ENCODE data around the gene CUL4A. TPM values are rescaled to one million over a fixed set of nuclear protein-coding genes. Genes with fewer than 3 reads are reported as not detected.

CUL4A gene
- total and polyA plus RNA-seq, 9 of the 15 experiments (the other 6 are each of a cell fraction or from before 2014, with no cell fraction given) = 21.1 to 92.0 (median 63.2) TPM

DNA sequence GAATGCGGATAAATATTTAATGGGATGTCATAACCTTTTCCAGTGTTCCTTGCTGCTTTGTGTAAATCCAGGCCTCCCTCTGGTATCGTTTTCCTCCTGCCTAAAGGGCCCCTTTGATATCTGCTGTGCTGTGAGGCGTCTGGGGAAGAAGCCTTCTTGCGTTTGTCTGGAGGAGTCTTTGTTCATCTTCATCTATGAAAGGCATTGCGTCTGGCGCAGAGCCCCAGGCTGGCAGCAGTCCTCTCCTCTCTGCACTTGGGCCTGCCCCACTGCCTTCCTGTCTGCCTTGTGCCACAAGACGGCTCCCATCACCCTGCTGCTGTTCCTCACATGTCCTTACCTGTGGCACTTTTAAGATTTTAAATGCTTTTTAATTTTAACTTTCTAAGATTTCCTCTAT lies 41.2 kb upstream of the CUL4A start:
- TF ChIP-seq TRIM24 (IDR thresholded peaks at IDR 0.05) (no peak), TEAD4 (IDR thresholded peaks at IDR 0.05; ENCODE audit: low read length) (no peak), TEAD4 (CRISPR knock-in tag; IDR thresholded peaks at IDR 0.05; ENCODE audit: borderline replicate concordance) (no peak), ZFX (CRISPR knock-in tag; IDR thresholded peaks at IDR 0.05) (no peak), PTRF (tag; IDR thresholded peaks at IDR 0.05) (no peak), ZEB2 (IDR thresholded peaks at IDR 0.05) (no peak), NR2F6 (CRISPR knock-in tag; IDR thresholded peaks at IDR 0.05) (no peak), ZNF146 (CRISPR knock-in tag; IDR thresholded peaks at IDR 0.05; ENCODE audit: unreplicated experiment) (no peak), COPS2 (conservative IDR thresholded peaks at IDR 0.05) (no peak), LARP7 (IDR thresholded peaks at IDR 0.05) (no peak), ARID2 (IDR thresholded peaks at IDR 0.05) (no peak)
- TF ChIP-seq, protein P1, sequence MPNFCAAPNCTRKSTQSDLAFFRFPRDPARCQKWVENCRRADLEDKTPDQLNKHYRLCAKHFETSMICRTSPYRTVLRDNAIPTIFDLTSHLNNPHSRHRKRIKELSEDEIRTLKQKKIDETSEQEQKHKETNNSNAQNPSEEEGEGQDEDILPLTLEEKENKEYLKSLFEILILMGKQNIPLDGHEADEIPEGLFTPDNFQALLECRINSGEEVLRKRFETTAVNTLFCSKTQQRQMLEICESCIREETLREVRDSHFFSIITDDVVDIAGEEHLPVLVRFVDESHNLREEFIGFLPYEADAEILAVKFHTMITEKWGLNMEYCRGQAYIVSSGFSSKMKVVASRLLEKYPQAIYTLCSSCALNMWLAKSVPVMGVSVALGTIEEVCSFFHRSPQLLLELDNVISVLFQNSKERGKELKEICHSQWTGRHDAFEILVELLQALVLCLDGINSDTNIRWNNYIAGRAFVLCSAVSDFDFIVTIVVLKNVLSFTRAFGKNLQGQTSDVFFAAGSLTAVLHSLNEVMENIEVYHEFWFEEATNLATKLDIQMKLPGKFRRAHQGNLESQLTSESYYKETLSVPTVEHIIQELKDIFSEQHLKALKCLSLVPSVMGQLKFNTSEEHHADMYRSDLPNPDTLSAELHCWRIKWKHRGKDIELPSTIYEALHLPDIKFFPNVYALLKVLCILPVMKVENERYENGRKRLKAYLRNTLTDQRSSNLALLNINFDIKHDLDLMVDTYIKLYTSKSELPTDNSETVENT (CRISPR knock-in tag; IDR thresholded peaks at IDR 0.05) = no peak
- TF ChIP-seq, protein P2, sequence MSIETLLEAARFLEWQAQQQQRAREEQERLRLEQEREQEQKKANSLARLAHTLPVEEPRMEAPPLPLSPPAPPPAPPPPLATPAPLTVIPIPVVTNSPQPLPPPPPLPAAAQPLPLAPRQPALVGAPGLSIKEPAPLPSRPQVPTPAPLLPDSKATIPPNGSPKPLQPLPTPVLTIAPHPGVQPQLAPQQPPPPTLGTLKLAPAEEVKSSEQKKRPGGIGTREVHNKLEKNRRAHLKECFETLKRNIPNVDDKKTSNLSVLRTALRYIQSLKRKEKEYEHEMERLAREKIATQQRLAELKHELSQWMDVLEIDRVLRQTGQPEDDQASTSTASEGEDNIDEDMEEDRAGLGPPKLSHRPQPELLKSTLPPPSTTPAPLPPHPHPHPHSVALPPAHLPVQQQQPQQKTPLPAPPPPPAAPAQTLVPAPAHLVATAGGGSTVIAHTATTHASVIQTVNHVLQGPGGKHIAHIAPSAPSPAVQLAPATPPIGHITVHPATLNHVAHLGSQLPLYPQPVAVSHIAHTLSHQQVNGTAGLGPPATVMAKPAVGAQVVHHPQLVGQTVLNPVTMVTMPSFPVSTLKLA (conservative IDR thresholded peaks at IDR 0.05) = no peak
- TF ChIP-seq, protein P3, sequence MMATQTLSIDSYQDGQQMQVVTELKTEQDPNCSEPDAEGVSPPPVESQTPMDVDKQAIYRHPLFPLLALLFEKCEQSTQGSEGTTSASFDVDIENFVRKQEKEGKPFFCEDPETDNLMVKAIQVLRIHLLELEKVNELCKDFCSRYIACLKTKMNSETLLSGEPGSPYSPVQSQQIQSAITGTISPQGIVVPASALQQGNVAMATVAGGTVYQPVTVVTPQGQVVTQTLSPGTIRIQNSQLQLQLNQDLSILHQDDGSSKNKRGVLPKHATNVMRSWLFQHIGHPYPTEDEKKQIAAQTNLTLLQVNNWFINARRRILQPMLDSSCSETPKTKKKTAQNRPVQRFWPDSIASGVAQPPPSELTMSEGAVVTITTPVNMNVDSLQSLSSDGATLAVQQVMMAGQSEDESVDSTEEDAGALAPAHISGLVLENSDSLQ (IDR thresholded peaks at IDR 0.05) = no peak
- TF ChIP-seq, protein P4, sequence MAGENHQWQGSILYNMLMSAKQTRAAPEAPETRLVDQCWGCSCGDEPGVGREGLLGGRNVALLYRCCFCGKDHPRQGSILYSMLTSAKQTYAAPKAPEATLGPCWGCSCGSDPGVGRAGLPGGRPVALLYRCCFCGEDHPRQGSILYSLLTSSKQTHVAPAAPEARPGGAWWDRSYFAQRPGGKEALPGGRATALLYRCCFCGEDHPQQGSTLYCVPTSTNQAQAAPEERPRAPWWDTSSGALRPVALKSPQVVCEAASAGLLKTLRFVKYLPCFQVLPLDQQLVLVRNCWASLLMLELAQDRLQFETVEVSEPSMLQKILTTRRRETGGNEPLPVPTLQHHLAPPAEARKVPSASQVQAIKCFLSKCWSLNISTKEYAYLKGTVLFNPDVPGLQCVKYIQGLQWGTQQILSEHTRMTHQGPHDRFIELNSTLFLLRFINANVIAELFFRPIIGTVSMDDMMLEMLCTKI (IDR thresholded peaks at IDR 0.05; ENCODE audit: partially characterized antibody) = no peak
- H3K4me2 ChIP-seq (ENCODE audit: insufficient read depth, low read length) = no peak overlapping the region
- POLR2A ChIA-PET = no interaction called here
- H3K4me3 ChIP-seq = no peak overlapping the region
- WGBS (ENCODE audit: insufficient coverage, low coverage, missing lambda C conversion rate) = 98% methylated on average over 7 of the region's 7 CpGs
- H3K9me1 ChIP-seq (ENCODE audit: control insufficient read depth, insufficient read depth, low read length) = no peaks in the 10 kb centered on the region
- H2AFZ ChIP-seq (ENCODE audit: low read depth, low read length) = no peak overlapping the region
- H3K9ac ChIP-seq (ENCODE audit: insufficient read depth in 1 of 2, low read depth in 2 of 2, low read length in 2 of 2) = no peak overlapping the region
- no peaks in the 10 kb centered on the region for H3K27me3 ChIP-seq (ENCODE audit: control insufficient read depth in 2 of 2, insufficient read depth in 2 of 2, low read length in 2 of 2)
- DNase-seq (ENCODE audit: extremely low read depth in 1 of 4, low spot score in 3 of 4) = no peak
- intact Hi-C loops (cut with micrococcal nuclease) (no loop called here), in situ Hi-C loops (cut with MboI) (no loop called here)
- no peaks in the 10 kb centered on the region for H4K20me1 ChIP-seq (replicated peaks; ENCODE audit: control insufficient read depth, insufficient read depth, low read length)
- H3K79me2 ChIP-seq (ENCODE audit: control insufficient read depth, insufficient read depth, low read length) = no peaks in the 10 kb centered on the region
- no peak for FAIRE-seq
- BruUV-seq (replicated peaks) = no TSS peak
- no peaks in the 10 kb centered on the region for H3K9me3 ChIP-seq (replicated peaks; ENCODE audit: control insufficient read depth, insufficient read depth, low read depth, low read length)
- peaks cover 0 to 9% of the 10 kb centered on the region in 2 experiments; a peak in 2 of 5 replicates for H3K4me1 ChIP-seq (replicated peaks in 1 of 2; ENCODE audit: control insufficient read depth in 2 of 2, insufficient read depth in 2 of 2, low read length in 2 of 2)
- H3K27ac ChIP-seq (ENCODE audit: extremely low read depth, low read depth, low read length) = no peak overlapping the region
- ATAC-seq = no peak
- CTCF ChIA-PET (ENCODE audit: low intra/inter-chr PET ratio) = no interaction called here
- H3K36me3 ChIP-seq (ENCODE audit: control insufficient read depth, insufficient read depth, low read length) = peaks cover 19% of the 10 kb centered on the region; the same call in 2 of the 3 replicates

All from K562 (cell line).